IMR-90 (cell line): ENCODE results near the gene CCSER1. TPM values are rescaled to one million over a fixed set of nuclear protein-coding genes. Genes with fewer than 3 reads are reported as not detected.

Experiments used
- ATAC-seq: fragments of 200-7000 bp; cut with Tn5 transposase; 2 replicates; pipeline ENCODE4 v1.9.1; 2020; ENCODE audit warnings: low read depth, mild to moderate bottlenecking, moderate library complexity
- BruUV-seq: library from RNA; stranded (reverse); fragments of 400-500 nt; replicated peaks from 2 replicates; lab custom pipeline; 2021; lab: Mats Ljungman, UMichigan
- CTCF ChIA-PET: fragments of 300-600 bp; formaldehyde crosslinking; extraction: SDS; loops from one replicate; lab custom pipeline; 2021; ENCODE audit warnings: antibody characterized with exemption; lab: Yijun Ruan, JAX
- POLR2A ChIA-PET: fragments of 300-600 bp; sonication (Branson Sonifier 250); formaldehyde crosslinking; loops from one replicate; lab custom pipeline; 2022; ENCODE audit warnings: antibody characterized with exemption; ENCODE audit not compliant: unreplicated experiment; lab: Charles Lee
- DNase-seq: peaks from one replicate; pipeline ENCODE4 v3.0.0; 2013
- H2AFZ ChIP-seq: replicated peaks from 2 replicates; pipeline ENCODE3; 2013; ENCODE audit warnings: low read length, mild to moderate bottlenecking; ENCODE audit not compliant: poor library complexity
- H2AK5ac ChIP-seq: 2 replicates; pipeline ENCODE4 v1.6.1; 2013; ENCODE audit warnings: low read depth, low read length, inconsistent platforms
- H2AK9ac ChIP-seq: replicated peaks from 2 replicates; pipeline ENCODE3; 2013; ENCODE audit warnings: mild to moderate bottlenecking, low read depth, low read length, moderate library complexity; ENCODE audit not compliant: poor library complexity
- H2BK120ac ChIP-seq: 2 replicates; pipeline ENCODE4 v1.6.1; 2013; ENCODE audit warnings: low read depth, low read length, inconsistent platforms
- H2BK15ac ChIP-seq: 3 replicates; pipeline ENCODE4 v1.6.1; 2013; ENCODE audit warnings: low read depth, low read length, inconsistent platforms
- H2BK20ac ChIP-seq: 2 replicates; pipeline ENCODE4 v1.6.1; 2013; ENCODE audit warnings: low read depth, mild to moderate bottlenecking, inconsistent platforms, low read length, moderate library complexity
- H2BK5ac ChIP-seq: 2 replicates; pipeline ENCODE4 v1.6.1; 2013; ENCODE audit warnings: mild to moderate bottlenecking, low read depth, low read length, inconsistent platforms; ENCODE audit not compliant: poor library complexity, severe bottlenecking
- H3K14ac ChIP-seq: replicated peaks from 2 replicates; pipeline ENCODE4 v1.6.1; 2013; ENCODE audit warnings: low read depth, low read length, inconsistent platforms
- H3K18ac ChIP-seq: 2 replicates; pipeline ENCODE4 v1.6.1; 2013; ENCODE audit warnings: low read depth, low read length, control low read depth
- H3K23ac ChIP-seq: 2 replicates; pipeline ENCODE4 v1.6.1; 2013; ENCODE audit warnings: low read depth, low read length, inconsistent platforms
- H3K27ac ChIP-seq: 2 replicates; pipeline ENCODE4 v1.5.1; 2013; ENCODE audit warnings: mild to moderate bottlenecking, control low read depth, low read length; ENCODE audit not compliant: insufficient read depth
- H3K27me3 ChIP-seq: 2 replicates; pipeline ENCODE4 v1.6.1; 2013; ENCODE audit warnings: low read length; ENCODE audit not compliant: control insufficient read depth, insufficient read depth
- H3K36me3 ChIP-seq: 2 replicates; pipeline ENCODE4 v1.6.1; 2013; ENCODE audit warnings: low read length, mixed read lengths; ENCODE audit not compliant: control insufficient read depth, insufficient read depth
- H3K4ac ChIP-seq: 2 replicates; pipeline ENCODE4 v1.6.1; 2013; ENCODE audit warnings: low read depth, low read length, inconsistent platforms
- H3K4me1 ChIP-seq: 2 replicates; pipeline ENCODE4 v1.6.1; 2013; ENCODE audit warnings: low read length, mixed read lengths; ENCODE audit not compliant: control insufficient read depth, insufficient read depth
- H3K4me2 ChIP-seq: 2 replicates; pipeline ENCODE4 v1.6.1; 2013; ENCODE audit warnings: low read depth, mild to moderate bottlenecking, control low read depth, low read length, moderate library complexity
- H3K4me3 ChIP-seq: 2 replicates; pipeline ENCODE4 v1.5.1; 2013; ENCODE audit warnings: low read depth, mild to moderate bottlenecking, control low read depth, low read length, moderate library complexity; ENCODE audit not compliant: insufficient read depth
- H3K56ac ChIP-seq: 2 replicates; pipeline ENCODE4 v1.6.1; 2013; ENCODE audit warnings: low read length, inconsistent platforms; ENCODE audit not compliant: insufficient read depth; ENCODE audit errors: extremely low read depth
- H3K79me1 ChIP-seq, 2 experiments: 2 replicates each; pipeline ENCODE4 v1.6.1; 2013; ENCODE audit warnings: low read length in 2 of 2, inconsistent platforms in 1 of 2, low read depth in 1 of 2
- H3K9ac ChIP-seq: 2 replicates; pipeline ENCODE4 v1.6.1; 2013; ENCODE audit warnings: low read depth, low read length, control low read depth
- H3K9me1 ChIP-seq: 2 replicates; pipeline ENCODE4 v1.6.1; 2013; ENCODE audit warnings: low read length, inconsistent platforms; ENCODE audit not compliant: insufficient read depth
- H3K9me3 ChIP-seq: 2 replicates; pipeline ENCODE4 v1.6.1; 2013; ENCODE audit warnings: low read length; ENCODE audit not compliant: control insufficient read depth, insufficient read depth
- H4K20me1 ChIP-seq: 2 replicates; pipeline ENCODE4 v1.6.1; 2013; ENCODE audit warnings: low read length, inconsistent platforms; ENCODE audit not compliant: insufficient read depth
- H4K5ac ChIP-seq: 2 replicates; pipeline ENCODE4 v1.6.1; 2013; ENCODE audit warnings: mild to moderate bottlenecking, low read depth, low read length, control low read depth
- H4K8ac ChIP-seq, 2 experiments: 2 replicates each; pipeline ENCODE4 v1.6.1; 2013; ENCODE audit warnings: low read depth in 2 of 2, low read length in 2 of 2, control low read depth in 1 of 2, inconsistent platforms in 1 of 2
- H4K91ac ChIP-seq: 2 replicates; pipeline ENCODE4 v1.6.1; 2013; ENCODE audit warnings: low read depth, low read length, inconsistent platforms; ENCODE audit not compliant: insufficient read depth
- CEBPB ChIP-seq: IDR thresholded peaks from 2 replicates; pipeline ENCODE4 v1.6.1; 2012; ENCODE audit warnings: low read depth, low read length, improper control_type of control experiment
- CHD1 ChIP-seq: IDR thresholded peaks from 2 replicates; pipeline ENCODE4 v1.6.1; 2012; ENCODE audit warnings: low read depth, low read length, improper control_type of control experiment
- MAFK ChIP-seq: IDR thresholded peaks from 2 replicates; pipeline ENCODE4 v1.6.1; 2012; ENCODE audit warnings: low read depth, low read length, improper control_type of control experiment
- MAZ ChIP-seq: IDR thresholded peaks from 2 replicates; pipeline ENCODE4 v1.6.1; 2012; ENCODE audit warnings: low read depth, mild to moderate bottlenecking, low read length, improper control_type of control experiment, moderate library complexity, borderline replicate concordance
- NFE2L2 ChIP-seq: fragments of 150-350 bp; IDR thresholded peaks from 2 replicates; pipeline ENCODE4 v1.6.1; 2016; ENCODE audit warnings: low read depth, mild to moderate bottlenecking, low read length
- POLR2A ChIP-seq: IDR thresholded peaks from 2 replicates; pipeline ENCODE4 v1.6.1; 2012; ENCODE audit warnings: mild to moderate bottlenecking, low read depth, low read length
- RAD21 ChIP-seq: IDR thresholded peaks from 2 replicates; pipeline ENCODE4 v1.6.1; 2012; ENCODE audit warnings: low read length, improper control_type of control experiment
- RCOR1 ChIP-seq: IDR thresholded peaks from 2 replicates; pipeline ENCODE4 v1.6.1; 2012; ENCODE audit warnings: mild to moderate bottlenecking, low read length, improper control_type of control experiment; ENCODE audit not compliant: insufficient replicate concordance
- SMC3 ChIP-seq: fragments of 150-350 bp; IDR thresholded peaks from 2 replicates; pipeline ENCODE4 v1.6.1; 2016; ENCODE audit warnings: low read depth, mild to moderate bottlenecking, antibody characterized with exemption, low read length, moderate library complexity
- WGBS, 2 experiments: methylation state at CpG; one replicate each; pipeline versions ENCODE4 v1.1.5 to v1.1.7; 2013; ENCODE audit warnings: missing lambda C conversion rate in 2 of 2; ENCODE audit not compliant: insufficient read length in 1 of 2; ENCODE audit errors: extremely low coverage in 2 of 2; 5-methylcytosine and 5-hydroxymethylcytosine counted together
- dilution Hi-C: fragments of 300-500 bp; cut with HindIII; formaldehyde crosslinking; loops from one replicate; pipeline ENCODE4 v1.14.3; 2018; ENCODE audit warnings: low sequenced_read_pairs; ENCODE audit not compliant: unreplicated experiment
- in situ Hi-C: fragments of 300-500 bp; cut with MboI; formaldehyde crosslinking; loops from 3 replicates; pipeline ENCODE4 v1.14.3; 2019; ENCODE audit warnings: low sequenced_read_pairs, inconsistent platforms, mixed read lengths
- intact Hi-C: fragments of 100-400 bp; cut with micrococcal nuclease; formaldehyde crosslinking; loops from 2 replicates; pipeline ENCODE4 v1.10.0; 2022
- microRNA-seq, 2 experiments: library from miRNA; stranded (forward) in 1 of 2; unstranded in 1 of 2; fragments of 10-50 nt in 1 of 2; fragments of <30 nt in 1 of 2; gene quantifications in 1 of 2; microRNA quantifications in 1 of 2; one replicate each; pipeline versions ENCODE3 to v1.1.0; 2013 to 2020; ENCODE audit not compliant: insufficient read depth in 1 of 2, insufficient read length in 1 of 2, unreplicated experiment in 1 of 2
- polyA plus RNA-seq, 3 experiments: library from polyadenylated mRNA; depleted of rRNA; stranded (reverse); fragments of >200 nt; gene quantifications; 2 replicates each; pipeline ENCODE4 v1.2.3, GENCODE V29; 2012; ENCODE audit warnings: low replicate concordance in 1 of 3
- small RNA-seq, 5 experiments: library from RNA; depleted of rRNA; stranded (forward); fragments of <200 nt; gene quantifications; one replicate each; pipeline ENCODE3, GENCODE V24; 2012
- total RNA-seq: library from RNA; depleted of rRNA; stranded (reverse); fragments of >200 nt; gene quantifications from 2 replicates; pipeline ENCODE4 v1.2.3, GENCODE V29; 2012; rRNA removed
- TF ChIP-seq, protein P1 (sequence below): fragments of 150-350 bp; IDR thresholded peaks from 2 replicates; pipeline ENCODE4 v1.6.1; 2016; ENCODE audit warnings: low read depth, mild to moderate bottlenecking, low read length, moderate library complexity, borderline replicate concordance

The CCSER1 gene
- total and polyA plus RNA-seq, 2 of the 4 experiments (the other 2 are of a cell fraction), result not detected

DNA sequence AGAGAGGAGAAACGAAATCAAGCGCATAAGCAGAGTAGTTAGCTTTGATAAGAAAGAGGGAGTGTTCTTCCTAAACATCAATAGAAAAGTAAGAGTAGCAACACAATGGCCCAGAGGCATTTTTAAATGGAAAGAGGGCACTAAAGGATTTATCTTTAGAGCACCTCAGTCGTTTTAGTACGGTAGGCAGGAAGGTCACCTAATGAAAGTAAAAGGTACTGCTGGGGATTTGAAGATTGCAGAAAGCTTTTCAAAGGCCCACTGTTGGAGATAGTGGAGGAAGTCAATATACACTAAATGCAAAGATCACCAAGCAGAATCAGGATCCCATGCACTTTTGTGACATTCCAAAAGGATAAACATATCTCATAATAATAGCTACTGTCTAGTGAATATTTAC lies 1508.9 kb downstream of the CCSER1 start:
- DNase-seq (no peak), ATAC-seq (no peak)
- Histone ChIP-seq H4K8ac (no peak overlapping the region), H3K9me3 (0 out of 2 replicates have a peak, but pooled peaks cover 2% of the 10 kb centered on the region), H3K27me3 (no peaks in the 10 kb centered on the region), H3K79me1 (no peaks in the 10 kb centered on the region), H3K27ac (no peak overlapping the region), H2AK9ac (no peak overlapping the region), H3K4me2 (no peak overlapping the region), H3K23ac (no peak overlapping the region), H2AK5ac (no peak overlapping the region), H3K4me3 (no peak overlapping the region), H2BK5ac (no peak overlapping the region), H3K56ac (no peak overlapping the region), H3K4me1 (no peaks in the 10 kb centered on the region), H4K5ac (no peak overlapping the region), H3K36me3 (no peaks in the 10 kb centered on the region), H3K18ac (no peak overlapping the region), H2BK15ac (no peak overlapping the region), H2AFZ (no peak overlapping the region), H2BK20ac (no peak overlapping the region), H3K14ac (no peak overlapping the region), H4K20me1 (no peaks in the 10 kb centered on the region), H3K4ac (no peak overlapping the region), H4K91ac (no peak overlapping the region), H3K9ac (no peak overlapping the region), H3K9me1 (no peaks in the 10 kb centered on the region), H2BK120ac (no peak overlapping the region)
- dilution Hi-C loops, result no loop called here
- in situ Hi-C loops, result no loop called here
- POLR2A ChIA-PET, result no interaction called here
- intact Hi-C loops, result no loop called here
- no peak for TF ChIP-seq RCOR1
- TF ChIP-seq CHD1, result no peak
- TF ChIP-seq CEBPB, result no peak
- no peak for TF ChIP-seq RAD21
- TF ChIP-seq SMC3, result no peak
- no peak for TF ChIP-seq MAFK
- no peak for TF ChIP-seq NFE2L2
- TF ChIP-seq, protein P1, sequence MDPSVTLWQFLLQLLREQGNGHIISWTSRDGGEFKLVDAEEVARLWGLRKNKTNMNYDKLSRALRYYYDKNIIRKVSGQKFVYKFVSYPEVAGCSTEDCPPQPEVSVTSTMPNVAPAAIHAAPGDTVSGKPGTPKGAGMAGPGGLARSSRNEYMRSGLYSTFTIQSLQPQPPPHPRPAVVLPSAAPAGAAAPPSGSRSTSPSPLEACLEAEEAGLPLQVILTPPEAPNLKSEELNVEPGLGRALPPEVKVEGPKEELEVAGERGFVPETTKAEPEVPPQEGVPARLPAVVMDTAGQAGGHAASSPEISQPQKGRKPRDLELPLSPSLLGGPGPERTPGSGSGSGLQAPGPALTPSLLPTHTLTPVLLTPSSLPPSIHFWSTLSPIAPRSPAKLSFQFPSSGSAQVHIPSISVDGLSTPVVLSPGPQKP, result no peak
- no peak for TF ChIP-seq POLR2A
- TF ChIP-seq MAZ, result no peak
- WGBS, 2 experiments, result no CpG with 5 or more reads among the region's 4 CpGs
- CTCF ChIA-PET, result no interaction called here
- no TSS peak for BruUV-seq

Small RNA genes lying within 50 kb of the gene (microRNA-seq; reads per million reads assigned to microRNA genes)
- not detected for gene AC093729.1 (ENCODE audit: insufficient read depth, insufficient read length)
- not detected for gene TMSB4XP8 (ENCODE audit: insufficient read depth, insufficient read length)

Small RNA genes lying within 50 kb of the gene (small RNA-seq; reads per million reads assigned to genes)
- gene AC093729.1, result 0 reads per million in 5 experiments
- gene TMSB4XP8, result 0 reads per million in 5 experiments

Other genes starting within 250 kb of the CCSER1 start
- not detected in 2 replicates for gene MMRN1, start 232.5 kb upstream of the CCSER1 start, total RNA-seq
- gene MMRN1, start 232.5 kb upstream of the CCSER1 start, polyA plus RNA-seq (2012; rRNA removed), result not detected in 2 replicates